GM19395 (cell line): Measurements from ENCODE around the gene HHATL.

Experiments
- ATAC-seq: cut with Tn5 transposase; IDR thresholded peaks from one replicate; pipeline ENCODE4 v1.9.1; 2021; ENCODE audit warnings: mild to moderate bottlenecking, moderate library complexity; ENCODE audit not compliant: unreplicated experiment

Gene HHATL

GRCh38 chr3:42699511-42699971 lies 3.1 kb downstream of the HHATL start:
- ATAC-seq = no peak

GRCh38 chr3:42698911-42699230 lies 3.7 kb downstream of the HHATL start:
- ATAC-seq = no peak

GRCh38 chr3:42698216-42698910 lies 4.2 kb downstream of the HHATL start:
- no peak for ATAC-seq

DNA sequence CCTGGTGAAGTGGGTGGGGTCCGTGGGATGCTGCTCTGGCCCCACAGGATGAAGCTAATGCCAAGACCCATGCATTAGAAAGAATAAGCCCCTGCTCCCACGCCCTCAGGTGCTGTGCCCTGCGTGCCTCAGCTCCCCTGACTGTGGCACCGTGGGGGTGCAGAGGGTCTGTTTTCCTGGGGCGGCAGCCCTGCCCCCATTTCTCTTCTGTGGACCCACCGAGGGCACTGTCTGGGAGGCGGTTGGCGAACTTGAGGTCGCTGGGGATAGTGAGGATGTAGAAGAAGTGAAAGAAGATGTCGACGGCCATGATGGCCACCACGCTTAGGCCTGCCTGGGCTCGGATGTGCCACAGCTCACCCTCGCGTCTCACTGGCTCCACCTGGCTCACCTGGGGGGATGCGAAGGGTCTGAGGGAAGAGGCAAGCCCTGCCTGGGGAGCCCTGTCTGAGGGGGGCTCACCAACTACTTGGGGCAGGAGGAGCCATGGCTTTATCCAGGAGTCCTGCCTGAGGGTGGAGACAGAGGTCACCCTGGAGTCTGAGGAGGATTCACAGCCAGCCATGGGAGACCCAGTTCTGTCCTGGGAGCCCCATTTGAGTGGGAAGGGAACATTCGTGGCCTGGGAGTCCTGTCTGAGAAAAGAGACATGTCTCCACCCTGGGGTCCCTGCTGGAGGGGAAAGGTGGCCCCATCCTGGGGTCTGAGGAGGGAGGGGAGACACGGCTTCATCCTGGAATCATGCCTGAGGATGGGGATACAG lies 5.1 kb downstream of the HHATL start:
- ATAC-seq = no peak

DNA sequence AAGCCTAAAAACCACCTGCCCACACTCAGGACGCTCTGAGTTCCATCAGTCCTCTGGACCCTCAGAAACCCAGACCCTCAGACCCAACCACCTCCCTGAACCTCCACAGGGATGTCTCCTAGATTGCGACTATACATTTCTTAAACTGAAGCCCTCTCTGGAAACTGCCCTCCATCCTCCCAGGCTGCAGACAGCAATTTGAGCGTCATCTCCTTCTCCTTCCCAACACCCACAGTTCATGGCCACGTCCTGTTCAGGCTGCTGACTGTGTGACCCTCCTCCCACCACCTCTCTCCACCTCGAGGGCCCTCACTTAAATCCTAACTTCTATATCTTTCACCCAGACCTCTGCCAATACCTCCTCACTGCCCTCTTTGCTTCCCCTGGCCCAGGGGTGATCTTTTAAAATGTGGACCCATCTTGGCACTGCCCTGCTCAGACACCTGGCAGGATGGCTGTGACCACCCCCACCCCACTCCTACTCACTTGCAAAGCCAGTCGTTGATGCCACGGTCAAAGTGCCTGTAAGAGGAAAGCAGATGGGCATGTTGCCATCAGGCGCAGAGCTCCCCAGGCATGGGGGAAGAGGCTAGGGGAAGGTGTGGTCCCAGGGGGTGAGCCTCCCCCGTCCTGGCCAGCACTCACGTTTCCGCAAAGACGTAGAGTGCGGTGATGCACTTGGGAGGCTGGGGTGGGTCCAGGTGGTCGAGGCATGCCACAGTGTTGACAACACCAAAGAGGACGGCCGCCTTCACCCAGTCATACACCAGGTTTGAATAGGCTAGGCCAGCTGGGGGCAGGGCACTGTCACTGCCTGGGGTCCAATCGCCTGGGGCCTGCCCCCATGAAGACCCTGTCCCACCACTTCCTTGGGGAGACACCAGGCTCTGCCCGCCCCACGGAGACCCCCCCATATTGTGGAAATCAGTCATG lies 6.0 kb downstream of the HHATL start:
- no peak for ATAC-seq

DNA sequence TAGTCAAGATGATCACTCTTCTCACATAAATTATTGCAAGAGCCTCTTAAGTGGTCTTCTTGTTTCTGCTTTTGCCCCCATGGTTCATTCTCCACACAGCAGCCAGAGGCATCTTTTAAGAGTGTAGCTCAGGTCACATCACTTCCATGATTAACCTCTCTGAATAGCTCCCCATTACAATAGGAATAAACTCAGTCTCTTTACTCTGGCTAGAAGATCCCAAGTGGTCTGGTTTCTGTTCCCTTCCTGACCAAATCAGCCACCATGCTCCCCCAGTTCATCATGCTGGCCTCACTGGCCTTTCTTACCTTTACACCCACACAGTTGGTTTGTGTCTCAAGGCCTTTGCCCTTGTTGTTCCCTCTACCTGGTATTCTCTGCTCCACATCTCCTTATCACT lies 8.2 kb downstream of the HHATL start:
- no peak for ATAC-seq

DNA sequence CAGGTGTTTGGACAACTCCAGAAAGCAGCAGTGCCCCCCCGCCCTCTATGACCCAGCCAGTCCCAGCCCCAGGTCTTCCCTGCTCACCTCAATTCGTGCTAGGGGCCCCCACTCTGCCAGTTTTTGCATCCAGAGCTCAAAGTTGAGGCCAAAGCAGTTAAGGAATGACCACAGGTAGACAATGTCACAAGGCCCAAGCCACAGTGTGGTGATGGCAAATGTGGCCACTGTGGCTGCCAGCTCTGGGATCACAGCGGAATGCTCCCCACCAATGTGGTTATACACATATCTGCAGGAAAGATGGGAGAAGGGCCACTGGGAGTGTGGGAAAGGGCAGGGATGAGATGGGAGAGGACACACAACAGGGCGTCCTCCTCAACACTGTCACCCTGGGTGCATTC lies 9.1 kb downstream of the HHATL start:
- no peak for ATAC-seq

DNA sequence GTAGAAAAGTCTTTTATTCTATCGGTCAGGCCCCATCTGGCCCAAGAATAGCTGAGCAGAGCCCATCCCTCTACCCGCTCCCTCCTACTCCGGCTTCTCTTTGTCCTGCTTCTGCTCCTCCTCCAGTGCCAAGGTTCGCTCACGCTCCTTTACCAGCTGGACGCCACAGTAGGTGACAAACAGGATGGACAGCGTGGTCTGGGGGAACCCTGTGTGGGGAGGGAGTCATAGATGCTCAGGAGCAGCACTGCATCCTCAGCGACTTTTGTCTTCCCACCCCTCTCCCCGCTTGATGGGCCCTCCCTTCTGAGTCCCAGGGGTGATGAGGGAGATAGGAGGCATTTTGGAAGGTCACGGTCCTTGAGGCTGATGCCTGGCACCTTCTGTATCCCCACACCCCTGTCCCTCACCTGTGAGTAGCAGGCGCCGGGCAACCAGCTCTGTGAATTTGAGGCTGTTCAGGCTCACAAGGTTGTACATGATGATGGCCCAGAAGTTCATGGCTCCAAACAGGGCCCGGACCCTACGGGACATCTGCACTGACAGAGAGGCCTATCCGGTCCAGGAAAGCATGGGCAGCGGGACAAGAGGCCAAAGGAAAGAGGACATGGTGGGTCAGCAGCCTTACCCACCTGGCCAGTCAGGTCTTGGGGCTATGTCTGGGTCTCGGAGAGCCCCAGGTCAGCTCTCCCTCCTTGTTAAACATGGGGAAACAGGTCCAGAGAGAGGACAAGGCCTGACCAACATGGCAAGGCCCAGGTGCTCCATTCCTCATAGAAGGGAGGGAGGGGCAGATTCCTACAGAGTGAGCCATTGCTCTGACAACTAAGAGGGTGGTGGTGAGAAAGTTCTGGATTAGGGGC lies 9.7 kb downstream of the HHATL start:
- no peak for ATAC-seq

DNA sequence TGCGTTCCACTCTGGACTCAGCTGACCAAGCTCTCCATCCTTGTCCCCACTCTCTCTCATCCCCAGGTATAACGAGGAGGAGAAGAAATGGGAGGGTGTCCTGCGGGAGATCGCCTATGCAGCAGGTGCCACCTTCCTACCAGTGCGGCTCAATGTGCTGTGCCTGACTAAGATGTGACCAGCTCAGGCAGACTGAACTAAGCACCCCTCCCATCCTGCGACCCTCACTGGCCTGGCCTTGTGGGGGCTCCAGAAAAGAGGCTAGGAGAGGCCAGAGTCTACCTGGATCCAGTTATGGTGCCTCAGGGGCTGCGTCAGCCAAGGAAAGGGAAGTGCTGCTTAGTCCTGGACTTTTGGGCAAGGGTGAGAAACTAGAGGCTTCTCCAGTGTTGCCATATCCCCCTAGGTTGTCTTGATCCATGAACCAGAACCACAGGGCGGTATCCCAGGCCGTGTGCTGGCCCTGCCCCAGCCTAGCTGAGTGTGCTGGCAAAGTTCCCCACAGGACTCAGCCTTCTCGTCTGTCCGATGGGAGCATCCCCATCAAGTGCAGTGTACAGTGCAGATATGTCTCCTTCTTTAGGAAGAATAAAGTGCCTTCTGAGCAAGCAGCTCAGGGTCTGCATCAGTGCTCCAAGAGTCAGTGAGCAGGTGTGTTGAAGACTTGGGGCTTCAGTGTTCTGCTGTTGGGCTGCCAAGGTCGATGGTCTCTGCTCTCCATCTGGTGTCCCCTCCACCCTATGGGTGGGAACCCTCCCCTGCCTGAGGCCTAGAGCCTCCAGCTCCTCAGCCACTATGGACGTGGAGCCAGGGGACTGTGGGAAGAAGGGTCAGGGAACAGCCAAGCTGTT lies 10.6 kb downstream of the HHATL start:
- no peak for ATAC-seq

DNA sequence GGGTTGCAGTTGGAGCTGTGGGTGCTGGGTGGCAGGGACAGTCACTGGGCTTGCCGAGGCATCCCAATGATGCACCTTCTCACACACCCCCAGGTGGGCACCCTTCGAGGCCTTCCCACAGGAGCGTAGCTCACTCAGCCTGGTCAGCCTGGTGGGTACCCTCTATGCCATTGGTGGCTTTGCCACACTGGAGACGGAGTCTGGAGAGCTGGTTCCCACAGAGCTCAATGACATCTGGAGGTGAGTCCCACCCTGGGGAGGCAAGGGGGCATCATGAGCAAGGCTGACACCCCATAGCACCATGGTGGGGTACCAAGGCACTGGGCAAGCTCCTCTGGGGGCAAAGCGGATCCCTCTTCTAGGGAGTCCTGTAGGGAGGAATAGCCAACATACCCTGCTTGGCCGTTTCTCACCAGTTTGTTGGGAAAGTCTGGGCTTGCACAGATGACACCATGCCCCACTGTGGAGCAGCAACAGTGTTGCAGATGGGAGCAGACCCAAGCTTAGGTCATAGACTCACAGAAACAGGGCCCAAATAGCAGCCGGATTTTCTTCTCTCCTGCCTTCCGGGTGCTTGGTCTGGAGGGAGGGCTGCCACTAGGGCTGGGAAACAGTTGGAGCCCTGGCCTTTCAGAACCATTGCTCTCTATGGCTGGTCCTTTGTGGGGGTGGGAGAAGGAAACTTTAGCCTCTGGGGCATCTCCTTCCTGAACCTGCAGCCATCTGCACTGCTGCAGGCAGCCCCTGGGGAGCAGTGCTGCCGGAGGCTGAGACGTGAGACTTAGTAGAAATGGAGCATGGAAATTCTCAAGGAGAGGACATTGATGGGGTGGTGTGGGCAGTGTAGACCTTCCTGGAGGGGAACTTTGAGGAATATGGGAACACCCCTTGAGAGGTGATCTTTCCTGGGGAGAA lies 11.6 kb downstream of the HHATL start:
- ATAC-seq = no peak

DNA sequence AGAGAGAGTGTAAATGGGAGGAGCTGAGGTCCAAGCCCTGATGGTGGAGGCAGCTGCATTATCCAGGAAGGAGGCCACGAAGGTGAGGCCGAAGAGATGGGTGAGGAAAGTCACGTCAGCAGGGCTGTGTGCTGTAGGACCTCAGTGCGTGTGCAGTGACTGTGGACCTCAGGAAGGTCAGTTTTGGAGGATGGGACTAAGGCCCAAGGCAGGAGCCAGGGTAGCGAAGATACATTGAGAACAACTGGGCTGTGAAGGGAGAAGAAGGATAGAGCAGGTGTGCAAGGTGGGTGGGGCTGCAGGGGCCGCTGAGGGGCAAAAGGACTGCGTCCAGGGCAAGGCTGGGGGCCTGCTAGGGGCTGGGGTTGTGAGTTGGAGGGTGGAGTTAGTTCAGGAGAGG lies 12.4 kb downstream of the HHATL start:
- ATAC-seq = no peak

DNA sequence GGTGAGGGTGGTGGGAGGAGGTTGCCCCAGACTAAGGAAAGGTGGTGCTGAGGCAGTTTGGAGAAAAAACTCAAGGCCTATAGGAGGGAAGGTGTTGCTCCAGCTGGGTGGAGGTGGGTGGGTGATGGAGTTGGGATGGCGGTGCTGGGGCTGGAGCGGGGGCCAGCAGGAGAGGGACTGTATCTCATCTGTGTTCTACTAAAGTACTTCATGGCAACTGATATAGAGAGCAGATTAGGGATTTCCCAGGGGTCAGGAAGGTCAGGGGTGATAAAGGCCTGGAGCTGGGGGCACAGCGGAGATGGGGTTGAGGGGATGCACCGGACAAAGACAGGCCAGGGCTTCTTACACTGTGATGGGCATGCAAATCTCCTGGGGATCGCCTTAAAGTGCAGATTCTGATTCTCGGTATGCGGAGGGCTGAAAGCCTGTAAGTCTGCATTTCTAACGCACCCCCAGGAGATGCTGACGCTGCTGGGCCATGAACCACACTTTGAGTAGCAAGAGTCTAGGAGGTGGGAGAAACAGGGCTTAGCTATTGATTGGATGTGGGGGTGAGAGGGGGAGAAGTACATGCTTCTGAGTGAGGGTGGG lies 13.1 kb downstream of the HHATL start:
- no peak for ATAC-seq

GRCh38 chr3:42688487-42689420 lies 13.8 kb downstream of the HHATL start:
- no peak for ATAC-seq

DNA sequence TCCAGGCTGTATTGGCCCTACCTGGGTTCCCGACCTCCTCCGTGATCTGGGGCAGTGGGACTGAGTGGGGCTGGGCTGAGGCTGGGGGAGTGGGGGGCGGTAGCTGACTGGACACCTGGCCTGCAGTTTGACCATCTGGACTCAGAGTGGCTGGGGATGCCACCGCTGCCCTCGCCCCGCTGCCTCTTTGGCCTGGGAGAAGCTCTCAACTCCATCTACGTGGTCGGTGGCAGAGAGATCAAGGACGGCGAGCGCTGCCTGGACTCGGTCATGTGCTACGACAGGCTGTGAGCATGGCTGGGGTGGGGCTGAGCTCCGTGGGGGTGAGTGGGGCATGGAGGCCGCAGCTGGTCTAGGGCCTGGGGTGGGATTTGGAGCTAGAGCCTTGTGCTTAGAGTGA lies 14.6 kb downstream of the HHATL start:
- no peak for ATAC-seq

DNA sequence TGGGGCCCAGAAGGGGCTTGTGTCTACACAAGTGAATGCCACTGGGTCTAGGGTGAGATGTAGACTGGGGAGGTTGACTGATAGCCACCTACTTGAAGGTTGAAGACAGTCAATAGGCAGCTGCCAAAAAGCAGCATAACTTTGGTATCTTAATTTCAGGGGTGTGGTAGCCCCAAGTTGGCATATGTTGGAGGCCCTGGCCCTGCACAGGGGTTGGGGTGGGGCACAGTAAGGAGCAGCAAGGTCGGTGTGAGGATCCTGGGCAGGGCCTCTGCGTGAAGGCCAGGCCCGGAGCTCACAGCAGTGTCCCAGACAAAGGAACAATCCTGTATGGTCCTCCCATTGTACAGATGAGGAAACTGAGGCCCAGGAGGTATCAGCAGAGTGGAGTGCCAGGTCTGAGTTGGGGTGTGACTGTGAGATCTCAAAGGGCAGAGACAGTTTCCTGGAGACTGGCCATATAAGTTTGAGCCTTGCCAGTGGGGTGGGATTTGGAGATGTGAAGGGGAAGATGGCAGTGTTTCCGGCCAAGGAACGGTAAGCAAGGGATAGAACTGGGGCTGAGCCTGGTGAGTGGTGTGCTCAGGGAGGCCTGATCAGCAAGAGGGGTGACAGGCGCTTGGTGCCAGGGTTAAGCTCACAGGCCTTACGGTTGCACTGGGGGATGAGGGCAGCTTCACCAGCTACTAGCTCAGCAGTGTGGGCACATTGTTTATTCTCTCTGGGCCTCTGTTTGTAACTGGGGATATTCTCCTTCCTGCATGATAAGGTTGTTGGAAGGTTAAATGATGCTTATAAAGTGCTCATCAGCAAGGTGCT lies 15.6 kb downstream of the HHATL start:
- no peak for ATAC-seq
